Heart right ventricle (tissue), 16 donors: ENCODE data around the gene KIAA1328. TPM values are rescaled to one million over a fixed set of nuclear protein-coding genes. Genes with fewer than 3 reads are reported as not detected.
"Not testable (repeated sequence)": the region's sequence is repeated elsewhere in the genome, so short reads cannot be mapped to it uniquely, and the experiment has no call there.

Experiments
- ATAC-seq, 8 donors: fragments of 200-7000 bp; cut with Tn5 transposase; one replicate each; pipeline ENCODE4 v1.9.1; 2020; ENCODE audit warnings: mild to moderate bottlenecking in 8 of 8, moderate library complexity in 8 of 8, moderate number of reproducible peaks in 1 of 8
- DNase-seq, 2 donors: peaks; one replicate each; pipeline ENCODE4 v3.0.0-alpha.2; 2020
- H3K27ac ChIP-seq, 10 donors: fragments of 200-600 bp; sonication (generic) in 2 of 10; one replicate each; pipeline versions ENCODE4 v1.5.0 to v1.8.0; 2020 to 2022; ENCODE audit warnings: mild to moderate bottlenecking in 3 of 10
- H3K27me3 ChIP-seq, 7 donors: fragments of 200-600 bp; one replicate each; pipeline ENCODE4 v1.8.0; 2021 to 2022; ENCODE audit warnings: mild to moderate bottlenecking in 2 of 7
- H3K36me3 ChIP-seq, 9 donors: fragments of 200-600 bp; sonication (generic) in 1 of 9; one replicate each; pipeline versions ENCODE4 v1.5.0 to v1.8.0; 2020 to 2022; ENCODE audit warnings: mild to moderate bottlenecking in 2 of 9
- H3K4me1 ChIP-seq, 9 donors: fragments of 200-600 bp; sonication (generic) in 1 of 9; one replicate each; pipeline versions ENCODE4 v1.5.0 to v1.8.0; 2020 to 2022; ENCODE audit warnings: mild to moderate bottlenecking in 4 of 9
- H3K4me3 ChIP-seq, 10 donors: fragments of 200-600 bp; sonication (generic) in 2 of 10; one replicate each; pipeline versions ENCODE4 v1.5.0 to v1.8.0; 2020 to 2022; ENCODE audit warnings: mild to moderate bottlenecking in 7 of 10, moderate library complexity in 2 of 10
- H3K9me3 ChIP-seq, 11 donors: fragments of 200-600 bp in 10 of 11; sonication (generic) in 2 of 11; one replicate each; pipeline versions ENCODE4 v1.5.0 to v1.8.0; 2013 to 2022; ENCODE audit warnings: mild to moderate bottlenecking in 2 of 11, control low read depth in 1 of 11, moderate library complexity in 1 of 11
- CTCF ChIP-seq, 9 donors: fragments of 200-600 bp; sonication (generic) in 2 of 9; IDR thresholded peaks; one replicate each; pipeline versions ENCODE4 v1.5.0 to v1.8.0; 2021 to 2022; ENCODE audit warnings: antibody characterized with exemption in 9 of 9, mild to moderate bottlenecking in 5 of 9, moderate library complexity in 1 of 9
- WGBS, 2 donors: extraction: QIAGEN DNeasy Blood & Tissue Kit; methylation state at CpG; one replicate each; pipeline ENCODE4 v1.1.7; 2013; ENCODE audit warnings: inconsistent platforms in 1 of 2; 5-methylcytosine and 5-hydroxymethylcytosine counted together
- intact Hi-C, 10 donors: fragments of 100-400 bp; cut with DNase I; formaldehyde crosslinking; loops; one replicate each; pipeline versions ENCODE4 v1.11.1 to v1.14.2; 2022
- polyA plus RNA-seq, 2 donors: library from polyadenylated mRNA; stranded (reverse); fragments of 200-250 nt; gene quantifications; one replicate each; pipeline ENCODE4 v1.2.3, GENCODE V29; 2013
- total RNA-seq, 10 donors: library from RNA; stranded (reverse); fragmentation: NEBNext Ultra II Directional in 3 of 10; extraction: Animal tissue kit (Norgen Biotek cat#: 25700) in 3 of 10; gene quantifications; one replicate each; pipeline versions ENCODE4 v1.2.1 to v1.2.4, GENCODE V29; 2021 to 2023
- donor health status: Arrhythmogenic right ventricular cardiomyopathy.
- donor health status: ischemic (EF 13 %, LVEDD 7.1; RV severe dilation, severe dysfunction).
- donor health status: healthy with polysubstance abuse.
- donor health status: DM: no; HTN: yes; CAD: no.
- donor health status: DM: no; HTN: no; CAD: no.
- donor health status: ischemic (EF 25% LVEDD 6.9; RV normal size, moderate dysfunction).
- donor health status: ischemic (EF 25% LVEDD 5.7; RV mildly dilated, moderate dysfunction).
- donor health status: healthy.
- donor health status: DM: yes; HTN: yes; CAD: no.
- donor health status: Ischemic cardiomyopathy.
- donor health status: ischemic (EF 35%, LVEDD 5.7; RV mildly dilated, moderate dysfunction).
- donor health status: nonischemic (EF 11% LVEDD 7.7; RV severe dilation, severe dysfunction).
- donor health status: DM: yes; HTN: yes; CAD: no.
- donor health status: PGD.
- donor health status: ischemic (EF 29% LVEDD 5.4; RV normal size, mild dysfunction).
- donor health status: nonischemic (EF 23%, LVEDD 6.1; RV moderate dilation, normal function).

Gene KIAA1328
- total and polyA plus RNA-seq, 12 donors: 1.9 to 6.3 (median 5.1) TPM

GRCh38 chr18:36862182-36862581 lies 33.3 kb downstream of the KIAA1328 start:
- Histone ChIP-seq H3K36me3 (peaks cover 0 to 11% (median 0%) of the 10 kb centered on the region in 9 donors), H3K4me1 (peaks cover 0 to 2% (median 0%) of the 10 kb centered on the region in 9 donors), H3K9me3 (no peaks in the 10 kb centered on the region), H3K27ac (no peak overlapping the region), H3K4me3 (no peak overlapping the region), H3K27me3 (no peaks in the 10 kb centered on the region)
- TF ChIP-seq CTCF (IDR thresholded peaks at IDR 0.05): no peak
- no peak for ATAC-seq
- intact Hi-C loops: loop anchor here in 1 of 10 donors (5.0 kb wide), 1 partner anchor 445 kb away; no protein-coding TSS in a partner anchor
- no peak for DNase-seq
- WGBS, 2 donors: 98 to 99% methylated on average over 1 of the region's 1 CpG

GRCh38 chr18:36867056-36867455 lies 38.1 kb downstream of the KIAA1328 start:
- Histone ChIP-seq H3K9me3 (no peaks in the 10 kb centered on the region), H3K36me3 (peaks cover 0 to 11% (median 0%) of the 10 kb centered on the region in 9 donors), H3K4me3 (no peak overlapping the region), H3K27ac (no peak overlapping the region), H3K27me3 (no peaks in the 10 kb centered on the region), H3K4me1 (no peaks in the 10 kb centered on the region)
- ATAC-seq: no peak
- no peak for DNase-seq
- WGBS, 2 donors: 94 to 100% methylated on average over 1 of the region's 1 CpG
- no peak for TF ChIP-seq CTCF (IDR thresholded peaks at IDR 0.05)
- intact Hi-C loops: no loop called here

- no peaks in the 10 kb centered on the region for H3K4me1 ChIP-seq
- WGBS, 2 donors: 74% methylated on average over 3 of the region's 3 CpGs
- peaks cover 0 to 9% (median 0%) of the 10 kb centered on the region in 9 donors for H3K36me3 ChIP-seq
- H3K27ac ChIP-seq: no peak overlapping the region
- peaks cover 0 to 17% (median 0%) of the 10 kb centered on the region in 11 donors for H3K9me3 ChIP-seq
- ATAC-seq (no peak), DNase-seq (no peak)
- no peaks in the 10 kb centered on the region for H3K27me3 ChIP-seq
- TF ChIP-seq CTCF (IDR thresholded peaks at IDR 0.05): no peak
- intact Hi-C loops: no loop called here
- no peak overlapping the region for H3K4me3 ChIP-seq
Measured at GRCh38 chr18:36871801-36872200, 42.9 kb downstream of the KIAA1328 start.

GRCh38 chr18:36872329-36872728 lies 43.4 kb downstream of the KIAA1328 start:
- no peak for ATAC-seq
- intact Hi-C loops: no loop called here
- no peak overlapping the region for H3K27ac ChIP-seq
- no peak for TF ChIP-seq CTCF (IDR thresholded peaks at IDR 0.05)
- H3K9me3 ChIP-seq: peaks cover 0 to 17% (median 0%) of the 10 kb centered on the region in 11 donors
- H3K4me1 ChIP-seq: no peaks in the 10 kb centered on the region
- H3K4me3 ChIP-seq: no peak overlapping the region
- DNase-seq: no peak
- no peaks in the 10 kb centered on the region for H3K27me3 ChIP-seq
- peaks cover 0 to 9% (median 0%) of the 10 kb centered on the region in 9 donors for H3K36me3 ChIP-seq

- H3K4me3 ChIP-seq, H3K27me3 ChIP-seq, ATAC-seq, H3K4me1 ChIP-seq, H3K36me3 ChIP-seq, intact Hi-C loops, DNase-seq, H3K27ac ChIP-seq: not testable (repeated sequence)
- peaks cover 0 to 23% (median 0%) of the 10 kb centered on the region in 11 donors for H3K9me3 ChIP-seq
Measured at GRCh38 chr18:36873826-36874225, 44.9 kb downstream of the KIAA1328 start.

- ATAC-seq, H3K4me1 ChIP-seq, H3K27ac ChIP-seq, DNase-seq, H3K4me3 ChIP-seq, H3K27me3 ChIP-seq, intact Hi-C loops: not testable (repeated sequence)
- H3K9me3 ChIP-seq: peaks cover 0 to 18% (median 0%) of the 10 kb centered on the region in 11 donors
- H3K36me3 ChIP-seq: peaks cover 0 to 19% (median 0%) of the 10 kb centered on the region in 9 donors
- 97 to 98% methylated on average over 3 of the region's 3 CpGs for WGBS, 2 donors
Measured at GRCh38 chr18:36879796-36880195, 50.9 kb downstream of the KIAA1328 start.
